Esophagus (tissue), 2 donors: ENCODE results near the gene LRRC71. TPM values are rescaled to one million over a fixed set of nuclear protein-coding genes. Genes with fewer than 3 reads are reported as not detected.
"Not testable (repeated sequence)": the region's sequence is repeated elsewhere in the genome, so short reads cannot be mapped to it uniquely, and the experiment has no call there.

Experiments used
- H3K27ac ChIP-seq, 2 donors: one replicate each; pipeline ENCODE4 v1.5.1; 2013; ENCODE audit warnings: low read depth in 2 of 2, mild to moderate bottlenecking in 2 of 2, inconsistent platforms in 1 of 2, low read length in 1 of 2, moderate library complexity in 1 of 2
- H3K27me3 ChIP-seq, 2 donors: one replicate each; pipeline ENCODE4 v1.6.1; 2013; ENCODE audit warnings: low read length in 2 of 2, control low read depth in 1 of 2, mild to moderate bottlenecking in 1 of 2; ENCODE audit not compliant: insufficient read depth in 2 of 2, control insufficient read depth in 1 of 2
- H3K36me3 ChIP-seq, 2 donors: one replicate each; pipeline ENCODE4 v1.6.1; 2013; ENCODE audit warnings: low read length in 1 of 2; ENCODE audit not compliant: control insufficient read depth in 2 of 2, insufficient read depth in 2 of 2
- H3K4me1 ChIP-seq, 2 donors: one replicate each; pipeline ENCODE4 v1.6.1; 2013; ENCODE audit warnings: low read length in 1 of 2; ENCODE audit not compliant: control insufficient read depth in 2 of 2, insufficient read depth in 2 of 2
- H3K4me3 ChIP-seq, 2 donors: one replicate each; pipeline ENCODE4 v1.5.1; 2013; ENCODE audit warnings: low read length in 2 of 2, mild to moderate bottlenecking in 2 of 2, low read depth in 1 of 2, moderate library complexity in 1 of 2
- H3K9me3 ChIP-seq, 2 donors: one replicate each; pipeline ENCODE4 v1.6.1; 2013; ENCODE audit warnings: mild to moderate bottlenecking in 2 of 2, low read depth in 1 of 2, low read length in 1 of 2, moderate library complexity in 1 of 2; ENCODE audit not compliant: control insufficient read depth in 2 of 2, insufficient read depth in 1 of 2
- WGBS, 2 donors: extraction: QIAGEN DNeasy Blood & Tissue Kit; methylation state at CpG; one replicate each; pipeline ENCODE4 v1.1.7; 2013; 5-methylcytosine and 5-hydroxymethylcytosine counted together
- polyA plus RNA-seq, 2 donors: library from polyadenylated mRNA; stranded (reverse); fragments of 200-250 nt; gene quantifications; one replicate each; pipeline ENCODE4 v1.2.3, GENCODE V29; 2013
- donor health status: healthy with polysubstance abuse.
- donor health status: Bipolar disorder and iron deficiency.

Gene LRRC71
- polyA plus RNA-seq, 2 donors, result 0.04 TPM; not detected in 1

GRCh38 chr1:156924478-156925153, 4.2 kb downstream of the LRRC71 start:
- H3K4me3 ChIP-seq, result no peak overlapping the region
- H3K36me3 ChIP-seq, result no peaks in the 10 kb centered on the region
- 42 to 48% methylated on average over 21 to 22 of the region's 22 CpGs for WGBS, 2 donors
- peaks cover 0 to 39% of the 10 kb centered on the region in 2 donors for H3K27me3 ChIP-seq
- no peak overlapping the region for H3K27ac ChIP-seq
- peaks cover 2 to 14% of the 10 kb centered on the region in 2 donors for H3K4me1 ChIP-seq
- H3K9me3 ChIP-seq, result peaks cover 0 to 10% of the 10 kb centered on the region in 2 donors

- Histone ChIP-seq H3K36me3 (no peaks in the 10 kb centered on the region), H3K4me3 (no peak overlapping the region), H3K9me3 (peaks cover 0 to 10% of the 10 kb centered on the region in 2 donors), H3K27ac (no peak overlapping the region), H3K27me3 (peaks cover 0 to 39% of the 10 kb centered on the region in 2 donors), H3K4me1 (peaks cover 2 to 11% of the 10 kb centered on the region in 2 donors)
- WGBS, 2 donors, result 82 to 85% methylated on average over 5 of the region's 5 CpGs
Measured at GRCh38 chr1:156925154-156926010, 5.0 kb downstream of the LRRC71 start.

GRCh38 chr1:156926175-156926574, 5.7 kb downstream of the LRRC71 start:
- peaks cover 0 to 35% of the 10 kb centered on the region in 2 donors for H3K27me3 ChIP-seq
- peaks cover 0 to 10% of the 10 kb centered on the region in 2 donors for H3K9me3 ChIP-seq
- peaks cover 2 to 5% of the 10 kb centered on the region in 2 donors for H3K4me1 ChIP-seq
- WGBS, 2 donors, result 26 to 36% methylated on average over 3 of the region's 3 CpGs
- no peaks in the 10 kb centered on the region for H3K36me3 ChIP-seq
- no peak overlapping the region for H3K27ac ChIP-seq
- H3K4me3 ChIP-seq, result no peak overlapping the region

- H3K4me3 ChIP-seq, result not testable (repeated sequence)
- H3K27me3 ChIP-seq, result peaks cover 0 to 32% of the 10 kb centered on the region in 2 donors
Measured at GRCh38 chr1:156926695-156927094, 6.3 kb downstream of the LRRC71 start.

GRCh38 chr1:156927215-156928042, 7.0 kb downstream of the LRRC71 start:
- peaks cover 2 to 8% of the 10 kb centered on the region in 2 donors for H3K4me1 ChIP-seq
- WGBS, 2 donors, result 6 to 7% methylated on average over 62 to 64 of the region's 64 CpGs
- peaks cover 0 to 10% of the 10 kb centered on the region in 2 donors for H3K9me3 ChIP-seq
- no peak overlapping the region for H3K27ac ChIP-seq
- H3K4me3 ChIP-seq, result peak overlapping the region; percentile 30 to 31
- H3K27me3 ChIP-seq, result peaks cover 0 to 31% of the 10 kb centered on the region in 2 donors
- no peaks in the 10 kb centered on the region for H3K36me3 ChIP-seq

More at GRCh38 chr1:156926695-156927094, 6.3 kb downstream of the LRRC71 start:
- H3K4me1 ChIP-seq, H3K36me3 ChIP-seq, H3K27ac ChIP-seq: not testable (repeated sequence)
- H3K9me3 ChIP-seq, result peaks cover 0 to 10% of the 10 kb centered on the region in 2 donors
- WGBS, 2 donors, result 85 to 87% methylated on average over 6 of the region's 6 CpGs

- H3K4me1 ChIP-seq, result peaks cover 2 to 8% of the 10 kb centered on the region in 2 donors
- no peak overlapping the region for H3K27ac ChIP-seq
- 6 to 8% methylated on average over 4 of the region's 4 CpGs for WGBS, 2 donors
- no peak overlapping the region for H3K4me3 ChIP-seq
- H3K27me3 ChIP-seq, result peaks cover 0 to 26% of the 10 kb centered on the region in 2 donors
- peaks cover 0 to 10% of the 10 kb centered on the region in 2 donors for H3K9me3 ChIP-seq
- H3K36me3 ChIP-seq, result no peaks in the 10 kb centered on the region
Measured at GRCh38 chr1:156928043-156928602, 7.7 kb downstream of the LRRC71 start.

GRCh38 chr1:156929596-156930238, 9.3 kb downstream of the LRRC71 start:
- no peak overlapping the region for H3K4me3 ChIP-seq
- H3K27me3 ChIP-seq, result peaks cover 0 to 11% of the 10 kb centered on the region in 2 donors

GRCh38 chr1:156930483-156930882, 10.1 kb downstream of the LRRC71 start:
- no peak overlapping the region for H3K27ac ChIP-seq
- 44 to 50% methylated on average over 4 of the region's 4 CpGs for WGBS, 2 donors
- peaks cover 0 to 7% of the 10 kb centered on the region in 2 donors for H3K9me3 ChIP-seq
- peaks cover 2 to 8% of the 10 kb centered on the region in 2 donors for H3K4me1 ChIP-seq
- H3K27me3 ChIP-seq, result peaks cover 0 to 10% of the 10 kb centered on the region in 2 donors
- H3K4me3 ChIP-seq, result no peak overlapping the region
- no peaks in the 10 kb centered on the region for H3K36me3 ChIP-seq

More at GRCh38 chr1:156929596-156930238, 9.3 kb downstream of the LRRC71 start:
- H3K9me3 ChIP-seq, result peaks cover 0 to 10% of the 10 kb centered on the region in 2 donors
- WGBS, 2 donors, result 49 to 58% methylated on average over 6 of the region's 6 CpGs
- H3K27ac ChIP-seq, result no peak overlapping the region
- no peaks in the 10 kb centered on the region for H3K36me3 ChIP-seq
- peaks cover 2 to 8% of the 10 kb centered on the region in 2 donors for H3K4me1 ChIP-seq
